Measurements from ENCODE around the gene BCL11A.
"Not testable (repeated sequence)": the region's sequence is repeated elsewhere in the genome, so short reads cannot be mapped to it uniquely, and the experiment has no call there.

Gene BCL11A

DNA sequence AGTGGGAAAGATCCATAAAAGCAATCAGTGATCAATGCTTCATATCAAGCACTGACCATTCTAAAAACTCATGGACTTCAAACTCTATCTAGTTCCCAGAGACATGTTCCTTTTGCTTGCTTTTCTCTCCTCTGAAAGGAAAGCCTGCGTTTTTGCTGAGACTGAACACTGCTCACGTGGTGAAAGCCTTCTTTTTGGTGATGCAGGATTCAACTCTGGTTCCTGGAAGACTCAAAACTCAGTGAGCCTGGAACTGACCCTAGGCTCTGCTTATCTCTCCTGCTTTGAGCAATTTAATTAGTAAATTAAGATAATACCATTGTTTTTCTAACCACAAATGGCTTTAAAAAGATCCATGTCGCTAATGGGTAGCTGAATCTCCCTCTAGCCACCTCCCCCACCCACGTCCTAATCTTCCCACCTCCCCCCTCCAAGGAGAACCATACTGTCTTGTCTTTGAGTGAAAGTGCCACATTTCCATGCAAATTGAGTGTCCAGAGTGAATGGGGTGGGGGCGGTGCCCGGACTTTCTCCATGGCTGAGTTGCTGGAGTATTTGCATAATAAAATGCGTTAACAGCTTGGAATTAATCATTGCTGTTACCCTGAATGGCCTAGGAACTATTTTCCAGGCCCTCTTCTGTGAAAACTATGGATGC, 130.5 kb downstream of the BCL11A start:
- DNase-seq, result no peak

DNA sequence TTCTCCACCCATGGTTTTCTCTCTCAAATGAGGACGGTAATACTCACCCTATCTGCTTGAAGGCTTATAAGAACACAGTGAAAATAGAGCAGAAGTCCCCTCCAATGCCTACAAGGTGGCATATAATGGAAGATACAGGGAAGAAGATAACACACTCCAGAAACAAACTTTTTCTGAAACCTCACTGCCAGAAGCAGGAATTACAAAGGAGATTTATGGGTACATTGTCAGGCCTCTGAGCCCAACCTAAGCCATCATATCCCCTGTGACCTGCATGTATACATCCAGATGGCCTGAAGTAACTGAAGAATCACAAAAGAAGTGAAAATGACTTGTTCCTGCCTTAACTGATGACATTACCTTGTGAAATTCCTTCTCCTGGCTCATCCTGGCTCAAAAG, 136.2 kb downstream of the BCL11A start:
- not testable (repeated sequence) for DNase-seq

DNA sequence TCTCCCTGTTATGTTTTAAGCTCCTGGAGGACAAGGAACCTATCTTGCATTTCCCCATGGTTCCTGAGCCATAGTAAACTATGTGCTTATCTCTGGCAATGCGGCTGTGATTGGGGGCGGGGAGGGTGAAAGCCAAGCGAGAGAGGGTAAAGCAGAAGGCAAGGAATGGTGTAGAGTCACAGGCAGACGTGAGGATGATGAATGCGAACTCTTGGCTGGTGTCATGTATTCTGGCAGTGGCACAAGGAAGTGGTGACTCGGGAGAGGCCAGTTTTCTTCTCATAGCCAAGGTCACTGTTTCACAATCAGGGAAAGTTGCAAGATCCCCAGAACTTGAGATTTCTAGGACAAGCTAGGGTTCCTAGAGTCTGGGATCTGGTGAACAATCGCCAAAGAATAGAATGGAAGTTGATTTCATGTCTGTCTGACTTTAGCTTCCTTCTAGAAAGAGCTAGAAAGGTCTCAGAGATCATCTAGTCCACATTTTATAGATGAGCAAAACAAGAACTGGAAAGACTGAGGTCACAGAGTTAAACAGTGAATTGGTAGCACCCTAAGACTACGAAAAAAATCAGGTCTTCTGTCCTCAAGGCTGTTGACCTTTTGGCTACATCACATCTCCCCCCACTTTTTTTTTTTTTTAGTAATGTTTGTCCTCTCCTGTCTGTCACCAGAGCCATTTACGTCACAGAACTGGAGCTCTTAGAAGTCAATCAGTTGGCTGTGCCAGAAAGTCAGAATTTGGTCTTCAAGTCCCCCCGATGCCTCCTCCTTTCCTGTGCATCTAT, 137.0 kb downstream of the BCL11A start:
- no peak for DNase-seq

DNA sequence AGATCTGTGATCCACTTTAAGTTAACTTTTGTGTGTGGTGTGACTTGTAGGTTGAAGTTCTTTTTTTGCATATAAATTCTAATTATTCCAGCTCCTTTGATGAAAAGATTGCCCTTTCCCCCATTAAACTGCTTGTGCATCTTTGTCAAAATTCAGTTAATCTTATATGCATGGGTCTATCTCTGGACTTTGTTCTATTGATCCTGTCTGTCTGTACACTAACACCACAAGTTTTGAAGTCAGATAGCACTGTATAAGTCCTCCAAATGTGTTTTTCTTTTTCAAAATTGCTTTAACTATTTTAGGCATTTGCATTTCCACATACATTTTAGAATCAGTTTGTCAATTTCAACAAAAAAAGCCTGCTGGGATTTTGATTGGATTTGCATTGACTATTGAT, 137.6 kb downstream of the BCL11A start:
- DNase-seq, result no peak

DNA sequence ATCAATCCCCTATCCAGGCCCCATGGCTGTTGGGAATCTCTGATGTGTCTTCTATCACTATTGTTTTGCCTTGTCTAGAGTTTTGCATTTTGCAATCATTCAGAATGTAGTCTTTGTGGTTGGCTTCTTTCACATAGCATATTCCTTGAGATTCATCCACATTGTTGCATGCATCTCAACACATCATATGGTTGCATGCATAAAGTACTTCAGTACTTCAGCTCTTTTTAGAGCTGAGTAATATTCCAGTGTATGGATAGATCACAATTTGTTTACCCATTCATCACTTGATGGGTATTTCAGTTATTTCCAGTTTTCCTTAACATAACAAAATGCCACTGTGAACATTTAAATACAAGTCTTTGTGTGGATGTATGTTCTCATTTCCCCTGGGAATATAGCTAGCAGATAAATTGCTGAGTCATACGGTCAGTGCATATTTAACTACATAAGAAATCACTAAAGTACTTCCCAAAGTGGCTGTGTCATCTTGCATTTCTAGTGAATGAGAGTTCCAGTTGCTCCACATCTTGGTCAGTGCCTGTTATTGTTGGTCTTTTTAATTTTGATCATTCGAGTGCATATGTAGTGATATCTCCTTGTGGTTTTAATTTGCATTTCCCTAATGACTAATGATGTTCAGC, 138.8 kb downstream of the BCL11A start:
- DNase-seq, result no peak

DNA sequence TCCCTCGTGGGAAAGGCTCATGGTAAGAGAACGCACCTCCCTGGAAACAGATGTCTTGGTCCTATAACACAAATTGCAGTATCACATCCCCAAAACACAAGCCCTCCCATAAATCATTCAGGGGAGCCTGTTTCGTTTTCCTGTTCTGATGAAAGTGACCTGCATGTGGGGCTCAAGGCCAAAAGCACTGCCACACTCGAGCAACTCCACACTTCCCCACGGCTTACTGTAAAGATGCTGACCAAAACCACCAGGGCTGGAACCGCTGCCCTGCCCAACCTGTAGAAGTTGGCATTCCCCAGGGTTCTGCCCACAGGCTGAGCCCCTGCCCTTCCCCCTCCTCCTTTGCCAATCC, 139.7 kb downstream of the BCL11A start:
- no peak for DNase-seq

DNA sequence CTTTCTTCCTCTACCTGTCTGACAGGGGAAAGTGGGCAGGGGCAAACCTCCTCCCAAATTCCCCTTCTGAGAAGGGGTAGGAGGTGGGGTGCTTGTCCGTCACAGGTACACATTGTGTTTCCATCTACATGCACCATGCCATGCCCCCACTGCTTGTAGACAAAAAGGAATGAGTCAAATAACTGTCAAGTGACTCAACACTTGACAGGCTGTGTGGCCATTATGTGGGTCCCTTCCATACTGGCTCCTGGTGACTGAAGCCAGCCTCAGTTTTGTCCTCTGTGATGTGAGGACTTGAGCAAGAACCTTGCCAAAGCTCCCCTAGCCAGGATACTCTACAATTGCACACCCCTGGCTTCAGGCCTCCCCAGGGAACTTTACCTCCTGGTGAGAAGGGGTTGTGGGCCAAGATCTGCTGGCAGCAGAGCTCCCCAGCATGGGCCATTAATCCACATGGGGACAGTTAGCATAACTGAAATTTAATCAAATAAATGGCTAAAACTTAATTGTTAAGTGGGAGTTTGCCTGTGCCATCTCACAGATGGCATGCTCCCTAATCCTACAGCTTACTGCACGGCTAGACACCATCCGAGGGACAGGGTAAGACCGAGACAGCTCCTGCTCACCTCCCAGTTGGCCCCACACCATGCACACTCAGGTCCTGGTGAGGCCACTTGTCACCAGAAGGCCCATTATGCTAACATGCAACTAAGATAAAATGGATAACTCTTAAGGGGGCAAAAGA, 140.2 kb downstream of the BCL11A start:
- no peak for DNase-seq

DNA sequence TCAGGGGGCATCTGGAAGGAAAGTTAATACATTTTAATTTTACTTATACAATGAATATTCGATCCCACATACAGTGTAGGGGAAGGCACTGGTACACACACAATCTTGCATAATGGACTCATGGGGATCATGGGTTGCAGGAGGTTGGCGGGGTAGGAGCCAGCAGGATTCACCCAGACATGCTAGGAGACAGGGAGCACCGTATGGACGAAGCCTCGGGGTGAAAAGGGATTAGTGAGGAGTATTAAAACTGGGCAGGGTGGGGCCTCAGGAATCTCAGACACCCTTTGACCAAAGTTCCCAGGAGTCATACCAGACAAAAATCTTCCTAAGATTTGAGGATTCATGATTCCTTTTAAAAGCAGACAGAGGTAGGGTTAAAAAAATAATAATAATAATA, 140.8 kb downstream of the BCL11A start:
- DNase-seq, result no peak

DNA sequence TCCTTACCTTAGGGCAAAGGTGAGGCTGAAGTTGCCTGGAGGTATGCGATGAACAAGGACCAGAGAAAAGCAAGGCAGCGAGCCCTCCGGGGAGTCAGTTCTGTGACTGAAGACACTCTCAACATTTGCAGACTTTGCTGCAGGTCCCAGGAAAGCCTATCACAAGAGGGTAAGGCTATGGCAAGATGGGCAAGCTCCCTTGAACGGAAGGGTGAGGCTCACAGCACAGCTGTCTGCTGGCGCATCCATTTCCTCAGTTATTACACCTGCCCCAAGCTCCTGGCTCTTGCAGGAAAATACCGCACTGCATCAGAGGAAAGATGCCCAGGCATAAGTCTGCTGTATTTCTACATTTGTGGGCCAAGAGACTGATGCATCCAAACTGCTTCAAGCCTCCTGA, 141.4 kb downstream of the BCL11A start:
- no peak for DNase-seq

DNA sequence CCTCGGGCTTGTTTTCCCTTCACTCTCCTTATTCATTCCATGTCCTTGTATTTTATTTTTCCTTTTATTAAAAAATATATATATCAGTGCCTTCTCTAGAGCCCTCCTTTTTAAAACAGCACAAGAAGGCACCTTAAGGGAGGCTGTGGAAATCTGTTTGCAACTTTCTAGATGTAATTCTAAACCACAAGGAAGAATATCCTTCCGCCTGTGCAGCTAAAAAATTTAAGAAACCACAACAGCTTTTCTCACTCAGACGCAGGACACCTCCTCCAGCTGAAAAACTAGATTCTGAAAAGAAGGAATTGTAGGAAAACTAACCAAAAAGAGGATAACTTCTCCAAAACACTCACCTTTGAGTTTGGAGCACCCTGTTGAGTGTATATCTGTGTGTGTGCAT, 142.2 kb downstream of the BCL11A start:
- no peak for DNase-seq

DNA sequence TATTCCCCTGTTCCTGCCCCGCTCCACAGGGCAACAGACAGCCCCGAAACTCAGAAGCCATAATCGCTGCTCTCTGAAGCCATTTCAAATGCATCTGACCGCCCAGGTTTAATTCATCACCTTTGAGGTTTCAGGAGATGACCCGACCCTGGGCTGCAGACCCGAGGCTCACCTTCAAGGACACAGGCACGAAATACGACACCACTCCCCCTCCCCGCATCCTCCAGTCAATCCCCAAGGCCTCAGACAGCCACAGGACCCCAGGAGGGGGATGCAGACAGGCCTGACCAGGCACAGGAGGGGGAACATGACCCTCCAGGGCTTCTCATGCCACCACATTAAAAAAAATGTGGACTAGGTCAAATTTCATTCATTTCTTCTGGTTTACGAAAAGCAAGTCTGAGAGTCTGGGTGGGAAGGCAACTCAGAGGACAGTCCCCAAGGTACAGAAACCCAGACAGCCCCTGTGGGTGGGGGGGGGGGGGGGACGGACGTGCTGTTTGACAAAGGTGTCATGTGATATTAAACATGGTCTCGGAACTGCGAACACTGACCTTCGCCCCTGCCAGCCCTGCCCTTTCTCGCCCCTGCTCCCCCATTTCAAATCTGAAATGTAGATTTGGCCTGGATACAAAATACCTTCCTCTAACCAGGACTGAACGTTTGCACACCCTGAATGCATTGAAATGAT, 142.9 kb downstream of the BCL11A start:
- no peak for DNase-seq

DNA sequence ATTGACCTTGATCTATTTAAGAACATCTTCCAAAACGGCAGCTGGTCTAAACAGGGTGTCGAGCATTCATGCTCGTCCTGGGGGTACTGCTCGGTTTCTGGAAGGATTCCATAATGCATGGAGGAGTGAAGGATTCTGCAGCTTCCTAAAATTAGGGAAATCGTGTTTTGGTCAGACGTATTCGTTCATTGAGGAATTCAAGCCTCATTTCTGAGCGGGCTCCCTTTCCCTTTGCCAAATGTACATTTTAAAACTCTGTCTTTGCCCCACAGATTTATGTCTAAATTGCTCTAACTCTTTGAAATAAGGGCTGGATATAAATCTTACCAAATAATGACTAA, 144.0 kb downstream of the BCL11A start:
- DNase-seq, result no peak

DNA sequence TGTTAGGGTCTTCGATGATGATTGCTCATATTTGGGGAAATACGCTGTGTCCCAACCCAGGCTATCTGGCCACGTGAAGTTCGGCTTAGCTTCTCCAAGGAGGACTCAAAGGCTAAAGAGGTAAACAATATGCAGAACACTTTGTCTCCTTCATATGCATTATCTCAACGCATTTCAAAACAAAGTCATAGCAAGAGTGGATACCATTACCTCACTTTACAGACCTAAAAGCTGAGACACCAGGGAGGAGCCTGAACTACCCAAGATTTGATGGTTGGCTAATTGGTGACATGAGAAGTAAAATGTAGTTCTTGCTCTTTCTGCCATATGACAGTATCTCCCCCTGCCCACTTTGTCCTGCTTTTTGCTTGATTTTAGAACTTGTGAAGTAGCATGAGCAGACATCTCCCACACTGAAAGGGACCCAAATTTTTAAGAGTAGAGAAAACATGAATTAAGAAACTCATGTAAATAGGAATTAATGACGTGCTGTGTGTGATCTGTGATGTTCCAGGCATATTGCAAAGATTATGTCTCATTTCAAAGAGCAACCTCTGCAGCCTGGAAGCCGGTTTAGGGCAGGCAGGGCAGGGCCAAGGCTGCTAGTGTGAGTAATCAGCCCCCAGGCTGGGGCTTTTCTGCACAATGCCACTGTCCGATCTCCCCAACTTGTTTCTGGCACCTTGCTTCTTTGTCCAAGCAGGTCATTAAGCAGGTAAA, 144.5 kb downstream of the BCL11A start:
- no peak for DNase-seq

DNA sequence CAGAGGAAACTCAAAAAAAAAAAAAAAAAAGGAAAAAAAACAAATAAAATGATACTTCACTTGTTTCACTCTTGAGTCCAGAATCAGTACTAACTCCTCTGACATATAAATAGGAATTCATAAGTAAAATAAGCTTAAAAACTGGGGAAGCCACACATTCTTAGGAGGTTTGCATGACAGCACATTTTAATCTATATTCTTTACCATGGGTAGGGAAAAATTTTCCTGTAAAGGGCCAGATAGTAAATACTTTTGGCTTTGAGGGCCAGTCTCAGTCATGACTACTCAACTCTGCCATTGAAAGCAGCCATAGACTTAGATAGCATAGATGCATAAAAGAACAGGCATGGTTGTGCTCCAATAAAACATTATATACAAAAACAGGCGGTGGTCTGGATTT, 145.2 kb downstream of the BCL11A start:
- no peak for DNase-seq

DNA sequence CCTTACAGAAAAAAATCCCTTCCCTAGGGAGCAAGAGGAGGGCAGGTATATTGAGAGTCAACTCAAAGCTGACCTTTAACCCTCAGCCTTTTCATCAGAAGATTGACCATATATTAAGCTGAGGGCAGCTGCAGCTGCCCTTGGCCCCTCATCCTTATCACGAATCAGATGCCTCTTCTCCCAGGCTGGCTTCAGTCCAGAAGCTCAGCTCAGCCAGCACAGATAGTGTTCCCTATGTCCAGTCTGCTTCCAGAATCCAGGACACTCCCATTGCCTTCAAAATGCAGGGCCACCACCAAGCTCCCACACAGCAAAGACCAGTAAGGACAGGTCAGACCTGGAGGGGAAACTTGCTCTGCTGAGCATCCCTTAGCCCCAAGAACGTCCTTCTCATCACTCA, 146.1 kb downstream of the BCL11A start:
- DNase-seq, result no peak

DNA sequence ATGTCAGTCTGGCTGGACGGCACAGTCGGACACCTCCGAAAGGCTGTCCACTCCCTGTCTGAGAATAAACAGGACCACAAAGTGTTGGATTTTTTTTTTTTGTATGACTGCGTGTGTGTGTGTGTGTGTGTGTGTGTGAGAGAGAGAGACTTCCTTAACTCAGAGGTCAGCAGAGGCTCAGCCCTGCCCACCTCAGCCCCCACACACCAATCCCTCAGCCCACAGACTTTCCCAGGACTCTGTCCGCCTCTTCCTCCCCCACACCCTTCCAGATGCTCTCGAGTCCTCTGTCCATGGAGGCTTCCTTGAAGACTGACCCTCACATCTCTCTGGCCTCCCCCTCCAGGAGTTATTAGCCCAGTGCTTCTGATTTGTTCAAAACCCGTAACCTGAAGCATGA, 147.3 kb downstream of the BCL11A start:
- no peak for DNase-seq

DNA sequence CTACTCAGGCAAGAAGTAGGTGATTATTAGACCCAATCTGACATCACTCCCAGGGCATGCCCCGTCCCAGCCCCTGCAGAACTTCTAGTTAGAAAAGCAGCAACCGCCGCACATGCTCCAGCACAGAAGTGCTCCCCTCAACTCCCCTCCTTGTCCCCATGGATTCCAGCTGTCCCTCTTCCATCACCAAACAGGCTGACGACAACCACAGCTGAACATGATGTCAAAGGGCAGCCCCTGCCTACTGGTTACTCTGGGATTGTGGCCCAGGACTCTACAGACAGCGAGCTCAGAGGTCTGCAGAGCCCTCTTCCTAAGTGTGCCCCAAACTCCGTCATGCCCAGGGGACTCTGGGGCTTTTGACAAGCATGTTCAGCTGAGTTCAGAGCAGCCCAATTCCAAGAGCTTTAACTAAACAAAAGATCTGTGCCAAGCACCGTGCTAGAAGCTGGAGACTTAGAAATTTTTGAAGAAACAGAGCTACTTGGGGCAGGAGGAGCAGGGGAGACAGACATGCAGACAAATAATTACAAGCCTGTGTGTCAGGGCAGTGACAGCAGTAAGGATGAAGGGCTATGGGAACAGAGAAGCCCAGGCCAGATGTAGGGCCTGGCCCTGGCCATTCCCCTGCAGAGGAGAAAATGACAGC, 148.1 kb downstream of the BCL11A start:
- DNase-seq, result no peak
